Sigmoid colon (tissue), 7 donors: Measurements from ENCODE around the gene MMP24. TPM values are rescaled to one million over a fixed set of nuclear protein-coding genes. Genes with fewer than 3 reads are reported as not detected.
A peak's percentile ranks its signal among the peaks of the same experiment; 100 is the strongest.

ENCODE experiments used
- DNase-seq: peaks from one replicate; pipeline ENCODE4 v3.0.0-alpha.2; 2019
- H3K27ac ChIP-seq, 4 donors: fragments of 200-600 bp; sonication (generic); one replicate each; pipeline ENCODE4 v1.5.1; 2016 to 2019; ENCODE audit warnings: mild to moderate bottlenecking in 1 of 4
- H3K27me3 ChIP-seq, 3 donors: fragments of 200-600 bp; sonication (generic); one replicate each; pipeline ENCODE4 v1.5.1; 2019; ENCODE audit warnings: mild to moderate bottlenecking in 1 of 3
- H3K36me3 ChIP-seq, 4 donors: fragments of 200-600 bp; sonication (generic); one replicate each; pipeline ENCODE4 v1.5.1; 2016 to 2019
- H3K4me1 ChIP-seq, 4 donors: fragments of 200-600 bp; sonication (generic); one replicate each; pipeline ENCODE4 v1.5.1; 2017 to 2019
- H3K4me3 ChIP-seq, 4 donors: fragments of 200-600 bp; sonication (generic); one replicate each; pipeline ENCODE4 v1.5.1; 2017 to 2019; ENCODE audit warnings: mild to moderate bottlenecking in 2 of 4, moderate library complexity in 1 of 4
- H3K9me3 ChIP-seq, 4 donors: fragments of 200-600 bp in 3 of 4; sonication (generic) in 3 of 4; one replicate each; pipeline versions ENCODE4 v1.5.1 to v1.6.1; 2013 to 2019
- CTCF ChIP-seq, 4 experiments: fragments of 450-650 bp in 3 of 4; fragments of 200-600 bp in 1 of 4; IDR thresholded peaks; one replicate each; pipeline ENCODE4 v1.5.1; 2016 to 2019; ENCODE audit warnings: antibody characterized with exemption in 4 of 4, mild to moderate bottlenecking in 3 of 4, moderate library complexity in 2 of 4
- EP300 ChIP-seq, 4 donors: sonication (generic); formaldehyde crosslinking; IDR thresholded peaks; one replicate each; pipeline ENCODE4 v1.6.1; 2017; ENCODE audit warnings: antibody characterized with exemption in 4 of 4
- POLR2A ChIP-seq, 2 donors: fragments of 450-650 bp; IDR thresholded peaks; one replicate each; pipeline ENCODE4 v1.6.1; 2016; ENCODE audit warnings: antibody characterized with exemption in 2 of 2, mild to moderate bottlenecking in 2 of 2, moderate library complexity in 2 of 2
- POLR2AphosphoS5 ChIP-seq, 4 donors: sonication (generic); formaldehyde crosslinking; IDR thresholded peaks; one replicate each; pipeline ENCODE4 v1.6.1; 2017; ENCODE audit warnings: antibody characterized with exemption in 4 of 4
- WGBS, 2 donors: extraction: QIAGEN DNeasy Blood & Tissue Kit; methylation state at CpG; one replicate each; pipeline ENCODE4 v1.1.7; 2013; 5-methylcytosine and 5-hydroxymethylcytosine counted together
- intact Hi-C: fragments of 100-400 bp; cut with DNase I; formaldehyde crosslinking; loops from one replicate; pipeline ENCODE4 v1.15.1; 2023
- polyA plus RNA-seq, 3 donors: library from polyadenylated mRNA; stranded (reverse); fragments of 200-250 nt; gene quantifications; one replicate each; pipeline ENCODE4 v1.2.3, GENCODE V29; 2013
- total RNA-seq, 4 donors: library from RNA; depleted of rRNA; stranded (reverse); fragments of >200 nt; gene quantifications; one replicate each; pipeline ENCODE4 v1.1.0, GENCODE V29; 2016
- donor health status: healthy with polysubstance abuse.
- donor health status: Bipolar disorder and iron deficiency.
- donor health status: healthy.

MMP24 gene
- total and polyA plus RNA-seq, 7 donors, result under 0.01 to 1.4 (median 0.46) TPM

GRCh38 chr20:35274172-35275092 lies 47.9 kb downstream of the MMP24 start:
- peaks cover 0 to 28% (median 28%) of the 10 kb centered on the region in 4 donors for H3K4me1 ChIP-seq
- H3K9me3 ChIP-seq, result no peaks in the 10 kb centered on the region
- intact Hi-C loops, result loop anchor here (5.0 kb wide), 2 partner anchors 67 to 402 kb away; partner anchors contain the start of gene GGT7
- no peak overlapping the region for H3K27ac ChIP-seq
- 92 to 95% methylated on average over 24 of the region's 24 CpGs for WGBS, 2 donors
- TF ChIP-seq POLR2AphosphoS5 (IDR thresholded peaks at IDR 0.05) (no peak), EP300 (IDR thresholded peaks at IDR 0.05) (no peak), POLR2A (IDR thresholded peaks at IDR 0.05) (no peak), CTCF (IDR thresholded peaks at IDR 0.05) (no peak)
- no peaks in the 10 kb centered on the region for H3K27me3 ChIP-seq
- H3K36me3 ChIP-seq, result peaks cover 13 to 37% (median 17%) of the 10 kb centered on the region in 4 donors
- no peak for DNase-seq
- H3K4me3 ChIP-seq, result no peak overlapping the region

GRCh38 chr20:35275741-35276251 lies 49.3 kb downstream of the MMP24 start:
- Histone ChIP-seq H3K4me3 (no peak overlapping the region), H3K36me3 (peaks cover 24 to 44% (median 29%) of the 10 kb centered on the region in 4 donors), H3K9me3 (no peaks in the 10 kb centered on the region), H3K27me3 (no peaks in the 10 kb centered on the region), H3K27ac (peak overlapping the region in 2 of 4 donors; percentile 95 to 98), H3K4me1 (peaks cover 0 to 25% (median 25%) of the 10 kb centered on the region in 4 donors)
- no peak for DNase-seq
- intact Hi-C loops, result loop anchor here (5.0 kb wide), 1 partner anchor 403 kb away; the partner anchor contains the start of gene GGT7
- TF ChIP-seq POLR2A (IDR thresholded peaks at IDR 0.05) (no peak), POLR2AphosphoS5 (IDR thresholded peaks at IDR 0.05) (no peak), EP300 (IDR thresholded peaks at IDR 0.05) (no peak), CTCF (IDR thresholded peaks at IDR 0.05) (no peak)
- 89 to 93% methylated on average over 12 of the region's 12 CpGs for WGBS, 2 donors

GRCh38 chr20:35276408-35276807 lies 49.9 kb downstream of the MMP24 start:
- Histone ChIP-seq H3K9me3 (no peaks in the 10 kb centered on the region), H3K4me3 (peak overlapping the region in 2 of 4 donors; percentile 80 to 87), H3K4me1 (peaks cover 0 to 25% (median 25%) of the 10 kb centered on the region in 4 donors), H3K27me3 (no peaks in the 10 kb centered on the region), H3K27ac (peak overlapping the region; percentile 95 to 99 (median 98)), H3K36me3 (peaks cover 22 to 40% (median 25%) of the 10 kb centered on the region in 4 donors)
- no peak for DNase-seq
- intact Hi-C loops, result loop anchor here (5.0 kb wide), 1 partner anchor 404 kb away; the partner anchor contains the start of gene GGT7
- TF ChIP-seq EP300 (IDR thresholded peaks at IDR 0.05), result no peak
- TF ChIP-seq POLR2AphosphoS5 (IDR thresholded peaks at IDR 0.05), result no peak
- TF ChIP-seq CTCF (IDR thresholded peaks at IDR 0.05), result no peak
- no peak for TF ChIP-seq POLR2A (IDR thresholded peaks at IDR 0.05)
- 91% methylated on average over 6 of the region's 6 CpGs for WGBS, 2 donors

GRCh38 chr20:35277127-35277526 lies 50.6 kb downstream of the MMP24 start:
- H3K9me3 ChIP-seq, result no peaks in the 10 kb centered on the region
- H3K4me1 ChIP-seq, result peaks cover 0 to 25% (median 25%) of the 10 kb centered on the region in 4 donors
- TF ChIP-seq EP300 (IDR thresholded peaks at IDR 0.05) (no peak), CTCF (IDR thresholded peaks at IDR 0.05) (no peak), POLR2A (IDR thresholded peaks at IDR 0.05) (no peak), POLR2AphosphoS5 (IDR thresholded peaks at IDR 0.05) (no peak)
- intact Hi-C loops, result loop anchor here (5.0 kb wide), 1 partner anchor 405 kb away; the partner anchor contains the start of gene GGT7
- no peaks in the 10 kb centered on the region for H3K27me3 ChIP-seq
- H3K36me3 ChIP-seq, result peaks cover 17 to 35% (median 20%) of the 10 kb centered on the region in 4 donors
- no peak for DNase-seq
- H3K27ac ChIP-seq, result peak overlapping the region; percentile 95 to 99 (median 98)
- peak overlapping the region; percentile 80 to 89 (median 86) for H3K4me3 ChIP-seq
- WGBS, 2 donors, result 9 to 14% methylated on average over 10 of the region's 10 CpGs
